HUES64 (cell line): ENCODE measurements around the gene FRMPD1.

Source experiments
- H3K27ac ChIP-seq: 2 replicates; pipeline ENCODE4 v1.7.0; 2013; ENCODE audit warnings: low read depth, low read length, inconsistent platforms
- H3K27me3 ChIP-seq: 2 replicates; pipeline ENCODE4 v1.6.1; 2013; ENCODE audit warnings: mild to moderate bottlenecking, low read length; ENCODE audit not compliant: insufficient read depth
- H3K36me3 ChIP-seq: 2 replicates; pipeline ENCODE4 v1.6.1; 2013; ENCODE audit warnings: mild to moderate bottlenecking, low read length; ENCODE audit not compliant: insufficient read depth
- H3K4me1 ChIP-seq: 2 replicates; pipeline ENCODE4 v1.6.1; 2013; ENCODE audit warnings: mild to moderate bottlenecking, low read length, moderate library complexity; ENCODE audit not compliant: insufficient read depth
- H3K4me3 ChIP-seq: 2 replicates; pipeline ENCODE4 v1.5.1; 2013; ENCODE audit warnings: mild to moderate bottlenecking, low read length, moderate library complexity
- H3K9ac ChIP-seq: 2 replicates; pipeline ENCODE4 v1.6.1; 2013; ENCODE audit warnings: mild to moderate bottlenecking, low read depth, low read length
- H3K9me3 ChIP-seq: 2 replicates; pipeline ENCODE4 v1.6.1; 2013; ENCODE audit warnings: low read depth, low read length; ENCODE audit not compliant: insufficient read depth
- WGBS: fragments of 150-250, 120-280 bp; methylation state at CpG from one replicate; pipeline ENCODE4 v1.1.7; 2013; ENCODE audit warnings: missing lambda C conversion rate; 5-methylcytosine and 5-hydroxymethylcytosine counted together

The FRMPD1 gene

GRCh38 chr9:37660691-37661090 is 9.9 kb downstream of the FRMPD1 start:
- no peak overlapping the region for H3K4me3 ChIP-seq
- 96% methylated on average over 3 of the region's 3 CpGs for WGBS
- no peaks in the 10 kb centered on the region for H3K9me3 ChIP-seq
- no peak overlapping the region for H3K27ac ChIP-seq
- H3K36me3 ChIP-seq, result no peaks in the 10 kb centered on the region
- H3K4me1 ChIP-seq, result no peaks in the 10 kb centered on the region
- H3K27me3 ChIP-seq, result peaks cover 20% of the 10 kb centered on the region; the same call in 1 of the 2 replicates
- no peak overlapping the region for H3K9ac ChIP-seq

- Histone ChIP-seq H3K9ac (no peak overlapping the region), H3K36me3 (no peaks in the 10 kb centered on the region), H3K27me3 (peaks cover 8% of the 10 kb centered on the region; the same call in 1 of the 2 replicates), H3K4me3 (no peak overlapping the region), H3K27ac (no peak overlapping the region), H3K4me1 (peaks cover 9% of the 10 kb centered on the region), H3K9me3 (no peaks in the 10 kb centered on the region)
- 81% methylated on average over 4 of the region's 5 CpGs for WGBS
These were observed 13.2 kb downstream of the FRMPD1 start for GRCh38 chr9:37663926-37664325.

GRCh38 chr9:37667706-37668105 is 17.0 kb downstream of the FRMPD1 start:
- no peak overlapping the region for H3K4me3 ChIP-seq
- H3K27ac ChIP-seq, result no peak overlapping the region
- peaks cover 20% of the 10 kb centered on the region for H3K4me1 ChIP-seq
- 73% methylated on average over 2 of the region's 2 CpGs for WGBS
- H3K27me3 ChIP-seq, result 0 out of 2 replicates have a peak, but pooled peaks cover 3% of the 10 kb centered on the region
- no peaks in the 10 kb centered on the region for H3K9me3 ChIP-seq
- H3K9ac ChIP-seq, result no peak overlapping the region
- no peaks in the 10 kb centered on the region for H3K36me3 ChIP-seq

- Histone ChIP-seq H3K27me3 (0 out of 2 replicates have a peak, but pooled peaks cover 3% of the 10 kb centered on the region), H3K4me3 (no peak overlapping the region)
- 32% methylated on average over 9 of the region's 9 CpGs for WGBS
These were observed 17.4 kb downstream of the FRMPD1 start for GRCh38 chr9:37668116-37668601.

GRCh38 chr9:37669232-37669631 is 18.5 kb downstream of the FRMPD1 start:
- Histone ChIP-seq H3K27me3 (0 out of 2 replicates have a peak, but pooled peaks cover 3% of the 10 kb centered on the region), H3K4me1 (peaks cover 20% of the 10 kb centered on the region), H3K9me3 (no peaks in the 10 kb centered on the region), H3K9ac (no peak overlapping the region), H3K4me3 (no peak overlapping the region), H3K27ac (no peak overlapping the region), H3K36me3 (no peaks in the 10 kb centered on the region)
- WGBS, result 72% methylated on average over 5 of the region's 5 CpGs

More at GRCh38 chr9:37668116-37668601, 17.4 kb downstream of the FRMPD1 start:
- Histone ChIP-seq H3K9me3 (no peaks in the 10 kb centered on the region), H3K4me1 (peaks cover 20% of the 10 kb centered on the region), H3K27ac (no peak overlapping the region), H3K36me3 (no peaks in the 10 kb centered on the region), H3K9ac (no peak overlapping the region)

GRCh38 chr9:37675661-37676060 is 24.9 kb downstream of the FRMPD1 start:
- Histone ChIP-seq H3K27ac (no peak overlapping the region), H3K9me3 (no peaks in the 10 kb centered on the region), H3K4me1 (peaks cover 2% of the 10 kb centered on the region; the same call in 1 of the 2 replicates), H3K9ac (no peak overlapping the region), H3K4me3 (no peak overlapping the region), H3K27me3 (0 out of 2 replicates have a peak, but pooled peaks cover 3% of the 10 kb centered on the region), H3K36me3 (no peaks in the 10 kb centered on the region)
- WGBS, result 96% methylated on average over 3 of the region's 3 CpGs

- no peak overlapping the region for H3K27ac ChIP-seq
- WGBS, result 81% methylated on average over 11 of the region's 11 CpGs
- H3K27me3 ChIP-seq, result 0 out of 2 replicates have a peak, but pooled peaks cover 3% of the 10 kb centered on the region
- no peaks in the 10 kb centered on the region for H3K4me1 ChIP-seq
- H3K4me3 ChIP-seq, result no peak overlapping the region
- no peaks in the 10 kb centered on the region for H3K9me3 ChIP-seq
- no peak overlapping the region for H3K9ac ChIP-seq
- H3K36me3 ChIP-seq, result no peaks in the 10 kb centered on the region
These were observed 25.7 kb downstream of the FRMPD1 start for GRCh38 chr9:37676411-37676830.

- no peaks in the 10 kb centered on the region for H3K9me3 ChIP-seq
- 0 out of 2 replicates have a peak, but pooled peaks cover 3% of the 10 kb centered on the region for H3K27me3 ChIP-seq
- 95% methylated on average over 2 of the region's 2 CpGs for WGBS
- H3K4me1 ChIP-seq, result no peaks in the 10 kb centered on the region
- H3K9ac ChIP-seq, result no peak overlapping the region
- H3K27ac ChIP-seq, result no peak overlapping the region
- no peak overlapping the region for H3K4me3 ChIP-seq
- H3K36me3 ChIP-seq, result no peaks in the 10 kb centered on the region
These were observed 26.7 kb downstream of the FRMPD1 start for GRCh38 chr9:37677435-37677834.

GRCh38 chr9:37678789-37679273 is 28.1 kb downstream of the FRMPD1 start:
- no peaks in the 10 kb centered on the region for H3K4me1 ChIP-seq
- H3K27ac ChIP-seq, result no peak overlapping the region
- H3K9me3 ChIP-seq, result no peaks in the 10 kb centered on the region
- 74% methylated on average over 1 of the region's 1 CpG for WGBS
- H3K27me3 ChIP-seq, result 0 out of 2 replicates have a peak, but pooled peaks cover 3% of the 10 kb centered on the region
- H3K4me3 ChIP-seq, result no peak overlapping the region
- no peaks in the 10 kb centered on the region for H3K36me3 ChIP-seq
- H3K9ac ChIP-seq, result no peak overlapping the region

- Histone ChIP-seq H3K9me3 (no peaks in the 10 kb centered on the region), H3K9ac (no peak overlapping the region), H3K4me1 (no peaks in the 10 kb centered on the region), H3K4me3 (no peak overlapping the region), H3K27me3 (0 out of 2 replicates have a peak, but pooled peaks cover 3% of the 10 kb centered on the region), H3K36me3 (no peaks in the 10 kb centered on the region), H3K27ac (no peak overlapping the region)
- WGBS, result 90% methylated on average over 6 of the region's 8 CpGs
These were observed 29.1 kb downstream of the FRMPD1 start for GRCh38 chr9:37679649-37680402.

GRCh38 chr9:37682951-37683350 is 32.2 kb downstream of the FRMPD1 start:
- WGBS, result 93% methylated on average over 3 of the region's 3 CpGs
- Histone ChIP-seq H3K9me3 (no peaks in the 10 kb centered on the region), H3K4me1 (no peaks in the 10 kb centered on the region), H3K36me3 (no peaks in the 10 kb centered on the region), H3K27me3 (0 out of 2 replicates have a peak, but pooled peaks cover 3% of the 10 kb centered on the region), H3K4me3 (no peak overlapping the region), H3K27ac (no peak overlapping the region), H3K9ac (no peak overlapping the region)
